ENCODE measurements around the gene ANAPC5. TPM values are rescaled to one million over a fixed set of nuclear protein-coding genes. Genes with fewer than 3 reads are reported as not detected.

Gene ANAPC5
- 100 to 1,000 TPM; 135 to 147 TPM for total RNA-seq

GRCh38 chr12:121351820-121352681, at the start of gene ANAPC5:
Gene ANAPC5 (minus strand): TSS chr12:121352411. CDS start chr12:121352340, 71 bp downstream.
- peaks cover 12% of the 10 kb centered on the region for H3K36me3 Mint-ChIP-seq (ENCODE audit: low read depth)
- ChIA-PET POLR2A (interaction anchor here (0.6 to 3.5 kb wide), 11 partner anchors 8 to 441 kb away, joined by 3 to 41 read pairs (median 4); partner anchors contain the start of gene RNF34), CTCF (interaction anchor here (0.6 to 2.9 kb wide), 10 partner anchors 11 to 292 kb away, joined by 3 to 15 read pairs (median 4); partner anchors contain the start of gene RNF34)
- peaks cover 22% of the 10 kb centered on the region for H3K4me1 Mint-ChIP-seq (ENCODE audit: low read depth)
- ATAC-seq (peak; percentile 98), DNase-seq (peak; percentile 95)
- H3K27ac Mint-ChIP-seq: peak within 1 kb of the TSS; percentile 97
- no peaks in the 10 kb centered on the region for H3K9me3 Mint-ChIP-seq (ENCODE audit: insufficient read depth)
- H3K4me3 Mint-ChIP-seq: peak within 1 kb of the TSS; percentile 87
- H3K27me3 Mint-ChIP-seq (ENCODE audit: low read depth): peaks cover under 1% of the 10 kb centered on the region

GRCh38 chr12:121400332-121401139, 48.3 kb upstream of the ANAPC5 start:
- Mint-ChIP-seq H3K27me3 (ENCODE audit: low read depth) (no peaks in the 10 kb centered on the region), H3K4me3 (peak overlapping the region; percentile 89), H3K9me3 (ENCODE audit: insufficient read depth) (no peaks in the 10 kb centered on the region), H3K36me3 (ENCODE audit: low read depth) (peaks cover 32% of the 10 kb centered on the region), H3K27ac (peak overlapping the region; percentile 91), H3K4me1 (ENCODE audit: low read depth) (peaks cover 32% of the 10 kb centered on the region)
- DNase-seq (peak; percentile 63), ATAC-seq (peak; percentile 51)
- CTCF ChIA-PET: interaction anchor here (0.8 to 4.5 kb wide), 15 partner anchors 9 to 340 kb away, joined by 3 to 32 read pairs (median 4); partner anchors contain the start of genes ANAPC5 and CAMKK2
- POLR2A ChIA-PET: interaction anchor here (0.6 to 2.9 kb wide), 33 partner anchors 9 to 1105 kb away, joined by 3 to 41 read pairs (median 4); partner anchors contain the start of genes ANAPC5 and ORAI1

- ATAC-seq: peak; percentile 95
- Mint-ChIP-seq H3K9me3 (ENCODE audit: insufficient read depth) (no peaks in the 10 kb centered on the region), H3K4me3 (peak within 1 kb of the TSS; percentile 89), H3K27ac (peak within 1 kb of the TSS; percentile 91), H3K4me1 (ENCODE audit: low read depth) (peaks cover 28% of the 10 kb centered on the region), H3K27me3 (ENCODE audit: low read depth) (no peaks in the 10 kb centered on the region), H3K36me3 (ENCODE audit: low read depth) (peaks cover 24% of the 10 kb centered on the region)
- POLR2A ChIA-PET: interaction anchor here (0.6 to 2.9 kb wide), 24 partner anchors 8 to 1105 kb away, joined by 3 to 41 read pairs (median 4); partner anchors contain the start of genes ANAPC5 and ORAI1
- CTCF ChIA-PET: interaction anchor here (0.8 to 4.5 kb wide), 10 partner anchors 8 to 340 kb away, joined by 3 to 32 read pairs (median 4); partner anchors contain the start of genes ANAPC5 and CAMKK2
- peak; percentile 99 for DNase-seq
These were observed 47.5 kb upstream of the ANAPC5 start, which contains the start of gene RNF34 for GRCh38 chr12:121399391-121400331. Gene RNF34 (plus strand): TSS chr12:121400118. CDS start chr12:121400213, 95 bp downstream.

- H3K36me3 Mint-ChIP-seq (ENCODE audit: low read depth): peaks cover 21% of the 10 kb centered on the region
- CTCF ChIA-PET: interaction anchor here (2.0 to 4.5 kb wide), 3 partner anchors 45 to 338 kb away, joined by 4 to 32 read pairs (median 31); no protein-coding TSS in a partner anchor
- peak overlapping the region; percentile 89 for H3K4me3 Mint-ChIP-seq
- no peak overlapping the region for H3K27ac Mint-ChIP-seq
- POLR2A ChIA-PET: interaction anchor here (2.9 kb wide), 1 partner anchor 47 kb away, joined by 41 read pairs; the partner anchor contains the start of gene ANAPC5
- H3K27me3 Mint-ChIP-seq (ENCODE audit: low read depth): no peaks in the 10 kb centered on the region
- ATAC-seq: no peak
- H3K9me3 Mint-ChIP-seq (ENCODE audit: insufficient read depth): no peaks in the 10 kb centered on the region
- DNase-seq: no peak
- H3K4me1 Mint-ChIP-seq (ENCODE audit: low read depth): peaks cover 28% of the 10 kb centered on the region
These were observed 46.1 kb upstream of the ANAPC5 start for GRCh38 chr12:121398355-121398754.

GRCh38 chr12:121397521-121397920, 45.3 kb upstream of the ANAPC5 start:
- no peaks in the 10 kb centered on the region for H3K9me3 Mint-ChIP-seq (ENCODE audit: insufficient read depth)
- POLR2A ChIA-PET: no interaction called here

GRCh38 chr12:121392325-121392716, 40.1 kb upstream of the ANAPC5 start:
- H3K4me3 Mint-ChIP-seq: no peak overlapping the region
- ATAC-seq: no peak
- H3K36me3 Mint-ChIP-seq (ENCODE audit: low read depth): no peaks in the 10 kb centered on the region
- H3K27ac Mint-ChIP-seq: no peak overlapping the region
- POLR2A ChIA-PET: interaction anchor here (2.1 kb wide), 1 partner anchor 8 kb away, joined by 17 read pairs; the partner anchor contains the start of gene RNF34
- no peak for DNase-seq
- H3K27me3 Mint-ChIP-seq (ENCODE audit: low read depth): no peaks in the 10 kb centered on the region
- CTCF ChIA-PET: interaction anchor here (0.6 to 1.7 kb wide), 6 partner anchors 8 to 59 kb away, joined by 3 to 7 read pairs (median 4); partner anchors contain the start of gene RNF34
- no peaks in the 10 kb centered on the region for H3K9me3 Mint-ChIP-seq (ENCODE audit: insufficient read depth)
- peaks cover 17% of the 10 kb centered on the region for H3K4me1 Mint-ChIP-seq (ENCODE audit: low read depth)

More at GRCh38 chr12:121397521-121397920, 45.3 kb upstream of the ANAPC5 start:
- no peak overlapping the region for H3K4me3 Mint-ChIP-seq
- CTCF ChIA-PET: no interaction called here
- no peak overlapping the region for H3K27ac Mint-ChIP-seq
- H3K4me1 Mint-ChIP-seq (ENCODE audit: low read depth): peaks cover 24% of the 10 kb centered on the region
- DNase-seq: no peak
- no peak for ATAC-seq
- no peaks in the 10 kb centered on the region for H3K27me3 Mint-ChIP-seq (ENCODE audit: low read depth)
- peaks cover 17% of the 10 kb centered on the region for H3K36me3 Mint-ChIP-seq (ENCODE audit: low read depth)

GRCh38 chr12:121391619-121392324, 39.6 kb upstream of the ANAPC5 start:
- Mint-ChIP-seq H3K36me3 (ENCODE audit: low read depth) (no peaks in the 10 kb centered on the region), H3K4me3 (peak overlapping the region; percentile 7), H3K9me3 (ENCODE audit: insufficient read depth) (no peaks in the 10 kb centered on the region), H3K27ac (peak overlapping the region; percentile 14), H3K4me1 (ENCODE audit: low read depth) (peaks cover 17% of the 10 kb centered on the region), H3K27me3 (ENCODE audit: low read depth) (no peaks in the 10 kb centered on the region)
- ATAC-seq (peak; percentile 73), DNase-seq (peak; percentile 63)
- CTCF ChIA-PET: interaction anchor here (0.6 to 1.7 kb wide), 6 partner anchors 8 to 58 kb away, joined by 3 to 7 read pairs (median 4); partner anchors contain the start of gene RNF34
- POLR2A ChIA-PET: interaction anchor here (0.9 to 2.1 kb wide), 2 partner anchors 9 to 39 kb away, joined by 3 to 17 read pairs; partner anchors contain the start of gene RNF34

GRCh38 chr12:121390856-121391255, 38.6 kb upstream of the ANAPC5 start:
- DNase-seq (no peak), ATAC-seq (no peak)
- Mint-ChIP-seq H3K27me3 (ENCODE audit: low read depth) (no peaks in the 10 kb centered on the region), H3K9me3 (ENCODE audit: insufficient read depth) (no peaks in the 10 kb centered on the region), H3K4me3 (no peak overlapping the region), H3K27ac (no peak overlapping the region), H3K4me1 (ENCODE audit: low read depth) (peaks cover 17% of the 10 kb centered on the region), H3K36me3 (ENCODE audit: low read depth) (no peaks in the 10 kb centered on the region)
- POLR2A ChIA-PET: interaction anchor here (0.7 to 2.1 kb wide), 3 partner anchors 10 to 166 kb away, joined by 3 to 17 read pairs (median 4); partner anchors contain the start of gene RNF34
- CTCF ChIA-PET: no interaction called here

- CTCF ChIA-PET: interaction anchor here (1.0 to 1.2 kb wide), 2 partner anchors 36 to 54 kb away, joined by 3 read pairs; partner anchors contain the start of gene ANAPC5
- peaks cover 17% of the 10 kb centered on the region for H3K4me1 Mint-ChIP-seq (ENCODE audit: low read depth)
- no peak overlapping the region for H3K4me3 Mint-ChIP-seq
- POLR2A ChIA-PET: interaction anchor here (1.4 kb wide), 1 partner anchor 12 kb away, joined by 5 read pairs; no protein-coding TSS in a partner anchor
- no peaks in the 10 kb centered on the region for H3K9me3 Mint-ChIP-seq (ENCODE audit: insufficient read depth)
- H3K27ac Mint-ChIP-seq: no peak overlapping the region
- no peak for DNase-seq
- no peaks in the 10 kb centered on the region for H3K36me3 Mint-ChIP-seq (ENCODE audit: low read depth)
- no peak for ATAC-seq
- peaks cover 4% of the 10 kb centered on the region for H3K27me3 Mint-ChIP-seq (ENCODE audit: low read depth)
These were observed 36.3 kb upstream of the ANAPC5 start for GRCh38 chr12:121388421-121388981.

Data from activated CD8-positive, alpha-beta T cell treated with anti-CD3 and anti-CD28 coated beads, Interleukin-2, amount 10 ng/mL, durations not matched to agents 7 days and 5 days (primary cell).